ENCODE measurements around the gene ZNF775. TPM values are rescaled to one million over a fixed set of nuclear protein-coding genes. Genes with fewer than 3 reads are reported as not detected.

The ZNF775 gene
- total RNA-seq, 1 donor from 2014 or later, result 10.1 TPM

GRCh38 chr7:150368096-150368883, 10.8 kb upstream of the ZNF775 start, which contains the start of gene REPIN1:
TSS of gene REPIN1 (plus strand) at chr7:150368822. CDS start at chr7:150369712, 890 bp downstream.
- Histone ChIP-seq H3K36me3 (ENCODE audit: control insufficient read depth, insufficient read depth, low read length) (no peaks in the 10 kb centered on the region), H3K4me3 (ENCODE audit: low read depth, low read length) (peak within 1 kb of the TSS; percentile 91), H3K27me3 (ENCODE audit: control insufficient read depth, insufficient read depth, low read length) (no peaks in the 10 kb centered on the region)
- DNase-seq (ENCODE audit: low read depth), result peak; percentile 63
- TF ChIP-seq, protein P1, sequence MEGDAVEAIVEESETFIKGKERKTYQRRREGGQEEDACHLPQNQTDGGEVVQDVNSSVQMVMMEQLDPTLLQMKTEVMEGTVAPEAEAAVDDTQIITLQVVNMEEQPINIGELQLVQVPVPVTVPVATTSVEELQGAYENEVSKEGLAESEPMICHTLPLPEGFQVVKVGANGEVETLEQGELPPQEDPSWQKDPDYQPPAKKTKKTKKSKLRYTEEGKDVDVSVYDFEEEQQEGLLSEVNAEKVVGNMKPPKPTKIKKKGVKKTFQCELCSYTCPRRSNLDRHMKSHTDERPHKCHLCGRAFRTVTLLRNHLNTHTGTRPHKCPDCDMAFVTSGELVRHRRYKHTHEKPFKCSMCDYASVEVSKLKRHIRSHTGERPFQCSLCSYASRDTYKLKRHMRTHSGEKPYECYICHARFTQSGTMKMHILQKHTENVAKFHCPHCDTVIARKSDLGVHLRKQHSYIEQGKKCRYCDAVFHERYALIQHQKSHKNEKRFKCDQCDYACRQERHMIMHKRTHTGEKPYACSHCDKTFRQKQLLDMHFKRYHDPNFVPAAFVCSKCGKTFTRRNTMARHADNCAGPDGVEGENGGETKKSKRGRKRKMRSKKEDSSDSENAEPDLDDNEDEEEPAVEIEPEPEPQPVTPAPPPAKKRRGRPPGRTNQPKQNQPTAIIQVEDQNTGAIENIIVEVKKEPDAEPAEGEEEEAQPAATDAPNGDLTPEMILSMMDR (IDR thresholded peaks at IDR 0.05; ENCODE audit: insufficient read depth, low read length, poor library complexity, severe bottlenecking), result no peak

DNA sequence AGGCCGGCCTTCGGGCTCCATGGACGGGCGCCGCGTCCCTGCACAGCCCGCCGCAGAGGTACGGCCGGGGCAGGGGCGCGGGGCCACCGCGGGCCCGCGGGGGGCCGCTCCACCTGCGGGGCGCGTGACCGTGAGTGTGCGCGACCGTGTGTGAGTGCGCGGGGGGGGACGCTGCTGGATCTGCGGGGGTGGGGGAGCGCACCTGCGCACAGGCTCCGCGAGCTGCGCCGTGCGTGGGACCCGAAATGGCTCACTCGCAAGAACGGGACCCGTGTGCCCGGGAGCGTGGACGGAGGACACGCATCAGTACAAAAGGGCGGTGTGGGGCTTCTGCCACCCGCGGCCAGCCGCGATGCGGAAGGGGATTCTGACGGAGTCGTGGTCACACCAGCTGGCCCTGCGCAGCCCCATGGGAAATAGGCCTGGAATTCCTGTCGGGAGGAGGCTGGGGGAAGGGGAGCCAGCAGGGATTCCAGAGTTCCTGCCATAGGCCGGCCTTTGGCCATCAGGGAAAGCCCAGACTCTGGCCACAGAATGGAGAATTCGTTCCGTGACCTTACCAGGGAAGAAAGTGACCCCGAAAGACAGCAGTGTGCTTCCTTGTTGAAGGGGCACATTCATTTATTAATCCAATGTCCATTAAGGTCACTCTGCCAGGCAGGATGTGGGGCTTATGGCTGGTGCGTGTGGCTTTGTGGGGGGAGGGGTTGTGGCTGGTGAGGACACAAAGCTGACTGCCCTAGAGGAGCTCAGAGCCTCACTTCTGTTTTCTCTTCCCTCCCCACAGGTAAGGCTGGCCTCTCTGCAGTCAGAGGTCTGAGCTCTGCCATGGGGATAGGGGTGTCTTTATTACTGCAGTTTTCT, 10.0 kb upstream of the ZNF775 start:
- TF ChIP-seq, protein P1 (IDR thresholded peaks at IDR 0.05; ENCODE audit: insufficient read depth, low read length, poor library complexity, severe bottlenecking), result no peak
- no peak for DNase-seq (ENCODE audit: low read depth)

DNA sequence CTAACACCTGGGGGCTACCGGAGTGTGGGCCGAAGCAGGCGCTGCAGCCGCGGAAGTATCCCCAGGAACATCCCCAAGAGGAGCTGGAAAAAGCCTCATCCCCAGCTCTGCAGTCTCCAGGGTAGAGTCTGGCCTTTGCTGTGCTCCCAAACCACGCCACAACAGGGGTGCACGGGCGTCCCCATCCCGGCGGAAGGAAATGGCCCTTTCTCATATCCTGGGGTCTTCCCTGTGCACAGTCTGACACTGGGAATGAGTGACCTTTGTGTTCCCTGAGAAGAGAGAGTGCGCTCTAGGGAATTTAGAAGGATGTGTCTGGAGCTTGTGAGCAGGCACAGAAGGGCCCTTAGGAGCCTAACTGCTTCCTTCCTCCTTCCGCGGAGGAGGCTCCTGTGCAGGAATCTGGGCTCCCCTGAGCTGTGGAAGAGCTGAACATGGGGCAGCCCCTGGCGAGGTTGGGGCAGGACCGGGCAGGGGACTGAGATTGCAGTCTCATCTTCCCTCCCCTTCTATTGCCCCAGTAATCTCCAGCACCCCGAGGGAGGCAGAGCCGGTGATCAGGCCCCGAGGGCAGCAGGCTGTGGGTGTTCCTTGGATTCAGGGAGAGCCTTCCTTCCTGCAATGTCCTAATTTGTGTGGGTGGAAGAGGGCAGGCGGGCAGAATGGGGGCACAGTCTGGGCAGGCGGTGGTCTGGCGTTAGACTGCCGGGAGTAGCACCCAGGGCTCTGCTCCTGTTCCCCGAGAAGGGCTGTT, 9.2 kb upstream of the ZNF775 start:
- Histone ChIP-seq H3K4me3 (ENCODE audit: low read depth, low read length) (peak overlapping the region; percentile 91), H3K27me3 (ENCODE audit: control insufficient read depth, insufficient read depth, low read length) (no peaks in the 10 kb centered on the region), H3K36me3 (ENCODE audit: control insufficient read depth, insufficient read depth, low read length) (peaks cover 2% of the 10 kb centered on the region)
- DNase-seq (ENCODE audit: low read depth), result no peak
- TF ChIP-seq, protein P1 (IDR thresholded peaks at IDR 0.05; ENCODE audit: insufficient read depth, low read length, poor library complexity, severe bottlenecking), result no peak

More for the DNA sequence above, 10.0 kb upstream of the ZNF775 start:
- peaks cover 2% of the 10 kb centered on the region for H3K36me3 ChIP-seq (ENCODE audit: control insufficient read depth, insufficient read depth, low read length)
- peak overlapping the region; percentile 91 for H3K4me3 ChIP-seq (ENCODE audit: low read depth, low read length)
- H3K27me3 ChIP-seq (ENCODE audit: control insufficient read depth, insufficient read depth, low read length), result no peaks in the 10 kb centered on the region

DNA sequence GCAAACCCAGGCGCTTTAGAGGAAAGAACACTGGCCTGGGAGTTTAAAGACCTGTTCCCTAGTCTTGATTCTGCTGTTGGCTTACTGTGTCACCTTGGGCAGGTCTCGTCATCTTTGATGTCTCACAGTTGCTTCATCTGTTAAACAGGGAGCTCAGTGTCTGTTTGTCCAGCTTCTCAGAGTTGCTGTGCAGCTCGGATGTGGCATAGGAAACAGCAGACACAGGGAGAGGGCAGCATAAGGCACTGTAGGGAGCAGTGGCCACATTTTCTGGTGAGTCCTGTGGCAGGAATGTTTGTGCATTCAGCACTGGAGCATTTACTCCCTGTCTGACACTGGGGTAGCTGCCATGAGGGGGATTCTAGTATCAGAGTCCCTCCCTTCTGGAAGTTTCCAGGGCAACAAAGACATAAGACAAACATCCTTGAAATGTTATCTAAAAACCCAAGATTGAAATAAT, 8.5 kb upstream of the ZNF775 start:
- TF ChIP-seq, protein P1 (IDR thresholded peaks at IDR 0.05; ENCODE audit: insufficient read depth, low read length, poor library complexity, severe bottlenecking), result no peak
- DNase-seq (ENCODE audit: low read depth), result no peak
- no peak overlapping the region for H3K4me3 ChIP-seq (ENCODE audit: low read depth, low read length)
- peaks cover 2% of the 10 kb centered on the region for H3K36me3 ChIP-seq (ENCODE audit: control insufficient read depth, insufficient read depth, low read length)
- H3K27me3 ChIP-seq (ENCODE audit: control insufficient read depth, insufficient read depth, low read length), result no peaks in the 10 kb centered on the region

DNA sequence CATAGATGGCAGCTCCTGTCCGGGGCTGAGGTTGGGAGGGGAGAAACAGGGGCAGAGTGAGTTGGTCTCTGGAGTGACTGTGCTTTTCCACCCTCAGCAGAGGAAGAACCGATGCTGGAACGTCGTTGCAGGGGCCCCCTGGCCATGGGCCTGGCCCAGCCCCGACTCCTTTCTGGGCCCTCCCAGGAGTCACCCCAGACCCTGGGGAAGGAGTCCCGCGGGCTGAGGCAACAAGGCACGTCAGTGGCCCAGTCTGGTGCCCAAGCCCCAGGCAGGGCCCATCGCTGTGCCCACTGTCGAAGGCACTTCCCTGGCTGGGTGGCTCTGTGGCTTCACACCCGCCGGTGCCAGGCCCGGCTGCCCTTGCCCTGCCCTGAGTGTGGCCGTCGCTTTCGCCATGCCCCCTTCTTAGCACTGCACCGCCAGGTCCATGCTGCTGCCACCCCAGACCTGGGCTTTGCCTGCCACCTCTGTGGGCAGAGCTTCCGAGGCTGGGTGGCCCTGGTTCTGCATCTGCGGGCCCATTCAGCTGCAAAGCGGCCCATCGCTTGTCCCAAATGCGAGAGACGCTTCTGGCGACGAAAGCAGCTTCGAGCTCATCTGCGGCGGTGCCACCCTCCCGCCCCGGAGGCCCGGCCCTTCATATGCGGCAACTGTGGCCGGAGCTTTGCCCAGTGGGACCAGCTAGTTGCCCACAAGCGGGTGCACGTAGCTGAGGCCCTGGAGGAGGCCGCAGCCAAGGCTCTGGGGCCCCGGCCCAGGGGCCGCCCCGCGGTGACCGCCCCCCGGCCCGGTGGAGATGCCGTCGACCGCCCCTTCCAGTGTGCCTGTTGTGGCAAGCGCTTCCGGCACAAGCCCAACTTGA, 7.8 kb upstream of the ZNF775 start:
- DNase-seq (ENCODE audit: low read depth), result no peak
- Histone ChIP-seq H3K4me3 (ENCODE audit: low read depth, low read length) (no peak overlapping the region), H3K27me3 (ENCODE audit: control insufficient read depth, insufficient read depth, low read length) (no peaks in the 10 kb centered on the region), H3K36me3 (ENCODE audit: control insufficient read depth, insufficient read depth, low read length) (peaks cover 2% of the 10 kb centered on the region)
- TF ChIP-seq, protein P1 (IDR thresholded peaks at IDR 0.05; ENCODE audit: insufficient read depth, low read length, poor library complexity, severe bottlenecking), result no peak
